ENCODE data around the gene CKMT2. TPM values are rescaled to one million over a fixed set of nuclear protein-coding genes. Genes with fewer than 3 reads are reported as not detected.
"Not testable (repeated sequence)": the region's sequence is repeated elsewhere in the genome, so short reads cannot be mapped to it uniquely, and the experiment has no call there.

CKMT2 gene
- polyA plus RNA-seq, 2 donors, result 0.53 to 1.5 TPM

GRCh38 chr5:81256766-81257165, 23.6 kb downstream of the CKMT2 start:
- Histone ChIP-seq H3K9me3 (ENCODE audit: control insufficient read depth in 2 of 2, insufficient read depth in 1 of 2, low read depth in 1 of 2, low read length in 1 of 2) (no peaks in the 10 kb centered on the region), H3K36me3 (ENCODE audit: control insufficient read depth in 2 of 2, insufficient read depth in 2 of 2, low read length in 1 of 2) (peaks cover 1 to 4% of the 10 kb centered on the region in 2 donors), H3K27ac (ENCODE audit: low read depth in 2 of 2, low read length in 1 of 2) (no peak overlapping the region), H3K4me3 (ENCODE audit: low read depth in 1 of 2, low read length in 2 of 2) (no peak overlapping the region), H3K27me3 (ENCODE audit: control insufficient read depth in 1 of 2, insufficient read depth in 2 of 2, low read length in 2 of 2) (no peaks in the 10 kb centered on the region), H3K4me1 (ENCODE audit: control insufficient read depth in 2 of 2, insufficient read depth in 2 of 2, low read length in 1 of 2) (peaks cover 7 to 8% of the 10 kb centered on the region in 2 donors)
- WGBS, 2 donors, result 56 to 91% methylated on average over 1 of the region's 1 CpG

GRCh38 chr5:81262796-81263195, 29.7 kb downstream of the CKMT2 start:
- H3K9me3 ChIP-seq (ENCODE audit: control insufficient read depth in 2 of 2, insufficient read depth in 1 of 2, low read depth in 1 of 2, low read length in 1 of 2); H3K4me3 ChIP-seq (ENCODE audit: low read depth in 1 of 2, low read length in 2 of 2); H3K27ac ChIP-seq (ENCODE audit: low read depth in 2 of 2, low read length in 1 of 2); H3K27me3 ChIP-seq (ENCODE audit: control insufficient read depth in 1 of 2, insufficient read depth in 2 of 2, low read length in 2 of 2); H3K36me3 ChIP-seq (ENCODE audit: control insufficient read depth in 2 of 2, insufficient read depth in 2 of 2, low read length in 1 of 2); H3K4me1 ChIP-seq (ENCODE audit: control insufficient read depth in 2 of 2, insufficient read depth in 2 of 2, low read length in 1 of 2): not testable (repeated sequence)
- WGBS, 2 donors, result 77 to 85% methylated on average over 1 of the region's 1 CpG

GRCh38 chr5:81265101-81265500, 32.0 kb downstream of the CKMT2 start:
- Histone ChIP-seq H3K27me3 (ENCODE audit: control insufficient read depth in 1 of 2, insufficient read depth in 2 of 2, low read length in 2 of 2) (no peaks in the 10 kb centered on the region), H3K9me3 (ENCODE audit: control insufficient read depth in 2 of 2, insufficient read depth in 1 of 2, low read depth in 1 of 2, low read length in 1 of 2) (no peaks in the 10 kb centered on the region), H3K36me3 (ENCODE audit: control insufficient read depth in 2 of 2, insufficient read depth in 2 of 2, low read length in 1 of 2) (no peaks in the 10 kb centered on the region), H3K27ac (ENCODE audit: low read depth in 2 of 2, low read length in 1 of 2) (no peak overlapping the region), H3K4me3 (ENCODE audit: low read depth in 1 of 2, low read length in 2 of 2) (no peak overlapping the region), H3K4me1 (ENCODE audit: control insufficient read depth in 2 of 2, insufficient read depth in 2 of 2, low read length in 1 of 2) (no peaks in the 10 kb centered on the region)

GRCh38 chr5:81268521-81269196, 35.5 kb downstream of the CKMT2 start:
- WGBS, 2 donors, result 72 to 77% methylated on average over 3 of the region's 3 CpGs
- Histone ChIP-seq H3K27ac (ENCODE audit: low read depth in 2 of 2, low read length in 1 of 2) (no peak overlapping the region), H3K9me3 (ENCODE audit: control insufficient read depth in 2 of 2, insufficient read depth in 1 of 2, low read depth in 1 of 2, low read length in 1 of 2) (peaks cover 0 to 3% of the 10 kb centered on the region in 2 donors), H3K27me3 (ENCODE audit: control insufficient read depth in 1 of 2, insufficient read depth in 2 of 2, low read length in 2 of 2) (no peaks in the 10 kb centered on the region), H3K36me3 (ENCODE audit: control insufficient read depth in 2 of 2, insufficient read depth in 2 of 2, low read length in 1 of 2) (no peaks in the 10 kb centered on the region), H3K4me1 (ENCODE audit: control insufficient read depth in 2 of 2, insufficient read depth in 2 of 2, low read length in 1 of 2) (no peaks in the 10 kb centered on the region), H3K4me3 (ENCODE audit: low read depth in 1 of 2, low read length in 2 of 2) (no peak overlapping the region)

- Histone ChIP-seq H3K27me3 (ENCODE audit: control insufficient read depth in 1 of 2, insufficient read depth in 2 of 2, low read length in 2 of 2) (no peaks in the 10 kb centered on the region), H3K36me3 (ENCODE audit: control insufficient read depth in 2 of 2, insufficient read depth in 2 of 2, low read length in 1 of 2) (no peaks in the 10 kb centered on the region), H3K9me3 (ENCODE audit: control insufficient read depth in 2 of 2, insufficient read depth in 1 of 2, low read depth in 1 of 2, low read length in 1 of 2) (peaks cover 0 to 3% of the 10 kb centered on the region in 2 donors), H3K27ac (ENCODE audit: low read depth in 2 of 2, low read length in 1 of 2) (no peak overlapping the region), H3K4me3 (ENCODE audit: low read depth in 1 of 2, low read length in 2 of 2) (no peak overlapping the region), H3K4me1 (ENCODE audit: control insufficient read depth in 2 of 2, insufficient read depth in 2 of 2, low read length in 1 of 2) (no peaks in the 10 kb centered on the region)
- 94 to 97% methylated on average over 8 of the region's 8 CpGs for WGBS, 2 donors
Observed at GRCh38 chr5:81269751-81270393, 36.8 kb downstream of the CKMT2 start.

GRCh38 chr5:81270394-81271027, 37.4 kb downstream of the CKMT2 start:
- not testable (repeated sequence) for H3K4me3 ChIP-seq (ENCODE audit: low read depth in 1 of 2, low read length in 2 of 2); H3K4me1 ChIP-seq (ENCODE audit: control insufficient read depth in 2 of 2, insufficient read depth in 2 of 2, low read length in 1 of 2); H3K27ac ChIP-seq (ENCODE audit: low read depth in 2 of 2, low read length in 1 of 2); H3K9me3 ChIP-seq (ENCODE audit: control insufficient read depth in 2 of 2, insufficient read depth in 1 of 2, low read depth in 1 of 2, low read length in 1 of 2); H3K36me3 ChIP-seq (ENCODE audit: control insufficient read depth in 2 of 2, insufficient read depth in 2 of 2, low read length in 1 of 2); H3K27me3 ChIP-seq (ENCODE audit: control insufficient read depth in 1 of 2, insufficient read depth in 2 of 2, low read length in 2 of 2)
- WGBS, 2 donors, result 96 to 100% methylated on average over 2 of the region's 2 CpGs

- Histone ChIP-seq H3K4me3 (ENCODE audit: low read depth in 1 of 2, low read length in 2 of 2) (no peak overlapping the region), H3K27me3 (ENCODE audit: control insufficient read depth in 1 of 2, insufficient read depth in 2 of 2, low read length in 2 of 2) (no peaks in the 10 kb centered on the region), H3K27ac (ENCODE audit: low read depth in 2 of 2, low read length in 1 of 2) (no peak overlapping the region), H3K4me1 (ENCODE audit: control insufficient read depth in 2 of 2, insufficient read depth in 2 of 2, low read length in 1 of 2) (no peaks in the 10 kb centered on the region), H3K9me3 (ENCODE audit: control insufficient read depth in 2 of 2, insufficient read depth in 1 of 2, low read depth in 1 of 2, low read length in 1 of 2) (no peaks in the 10 kb centered on the region), H3K36me3 (ENCODE audit: control insufficient read depth in 2 of 2, insufficient read depth in 2 of 2, low read length in 1 of 2) (no peaks in the 10 kb centered on the region)
- 92 to 96% methylated on average over 1 of the region's 1 CpG for WGBS, 2 donors
Observed at GRCh38 chr5:81283976-81284375, 50.9 kb downstream of the CKMT2 start.

GRCh38 chr5:81286059-81286617, 53.0 kb downstream of the CKMT2 start:
- H3K4me1 ChIP-seq (ENCODE audit: control insufficient read depth in 2 of 2, insufficient read depth in 2 of 2, low read length in 1 of 2), result no peaks in the 10 kb centered on the region
- no peaks in the 10 kb centered on the region for H3K9me3 ChIP-seq (ENCODE audit: control insufficient read depth in 2 of 2, insufficient read depth in 1 of 2, low read depth in 1 of 2, low read length in 1 of 2)
- no peaks in the 10 kb centered on the region for H3K27me3 ChIP-seq (ENCODE audit: control insufficient read depth in 1 of 2, insufficient read depth in 2 of 2, low read length in 2 of 2)
- no peaks in the 10 kb centered on the region for H3K36me3 ChIP-seq (ENCODE audit: control insufficient read depth in 2 of 2, insufficient read depth in 2 of 2, low read length in 1 of 2)
- H3K4me3 ChIP-seq (ENCODE audit: low read depth in 1 of 2, low read length in 2 of 2), result no peak overlapping the region
- 59 to 64% methylated on average over 3 of the region's 3 CpGs for WGBS, 2 donors
- H3K27ac ChIP-seq (ENCODE audit: low read depth in 2 of 2, low read length in 1 of 2), result no peak overlapping the region

GRCh38 chr5:81288021-81288433, 54.9 kb downstream of the CKMT2 start:
- H3K9me3 ChIP-seq (ENCODE audit: control insufficient read depth in 2 of 2, insufficient read depth in 1 of 2, low read depth in 1 of 2, low read length in 1 of 2), result no peaks in the 10 kb centered on the region
- H3K4me1 ChIP-seq (ENCODE audit: control insufficient read depth in 2 of 2, insufficient read depth in 2 of 2, low read length in 1 of 2), result no peaks in the 10 kb centered on the region
- WGBS, 2 donors, result 65 to 75% methylated on average over 4 of the region's 4 CpGs
- no peaks in the 10 kb centered on the region for H3K27me3 ChIP-seq (ENCODE audit: control insufficient read depth in 1 of 2, insufficient read depth in 2 of 2, low read length in 2 of 2)
- H3K27ac ChIP-seq (ENCODE audit: low read depth in 2 of 2, low read length in 1 of 2), result no peak overlapping the region
- H3K36me3 ChIP-seq (ENCODE audit: control insufficient read depth in 2 of 2, insufficient read depth in 2 of 2, low read length in 1 of 2), result no peaks in the 10 kb centered on the region
- H3K4me3 ChIP-seq (ENCODE audit: low read depth in 1 of 2, low read length in 2 of 2), result no peak overlapping the region

Data from esophagus (tissue), 2 donors.